Activated CD8-positive, alpha-beta T cell treated with anti-CD3 and anti-CD28 coated beads, Interleukin-2, amount 10 ng/mL, durations not matched to agents 7 days and 5 days (primary cell): Measurements from ENCODE around the gene NETO2. TPM values are rescaled to one million over a fixed set of nuclear protein-coding genes. Genes with fewer than 3 reads are reported as not detected.

Experiments
- ATAC-seq: fragments of 150-1000 bp; cut with Tn5 transposase; one replicate; pipeline ENCODE4 v1.10.0; 2021; ENCODE audit warnings: moderate library complexity
- CTCF ChIA-PET: fragments of 350-600 bp; sonication (Branson Sonifier 250); formaldehyde crosslinking; loops from one replicate; lab custom pipeline; 2021; ENCODE audit warnings: antibody characterized with exemption; lab: Charles Lee
- POLR2A ChIA-PET: fragments of 350-600 bp; sonication (Branson Sonifier 250); formaldehyde crosslinking; loops from one replicate; lab custom pipeline; 2021; ENCODE audit warnings: antibody characterized with exemption; lab: Charles Lee
- DNase-seq: peaks from one replicate; pipeline ENCODE4 v3.0.0-alpha.2; 2020
- H3K27ac Mint-ChIP-seq: one replicate; pipeline ENCODE4 v1.8.0; 2021; ENCODE audit warnings: mild to moderate bottlenecking, mixed read lengths
- H3K27me3 Mint-ChIP-seq: one replicate; pipeline ENCODE4 v1.8.0; 2021; ENCODE audit warnings: low read depth, mixed read lengths
- H3K36me3 Mint-ChIP-seq: one replicate; pipeline ENCODE4 v1.8.0; 2021; ENCODE audit warnings: low read depth, mixed read lengths
- H3K4me1 Mint-ChIP-seq: one replicate; pipeline ENCODE4 v1.8.0; 2021; ENCODE audit warnings: low read depth, mixed read lengths
- H3K4me3 Mint-ChIP-seq: one replicate; pipeline ENCODE4 v1.8.0; 2021; ENCODE audit warnings: mild to moderate bottlenecking, mixed read lengths
- H3K9me3 Mint-ChIP-seq: one replicate; pipeline ENCODE4 v1.8.0; 2022; ENCODE audit warnings: mixed read lengths; ENCODE audit not compliant: insufficient read depth
- total RNA-seq, 2 experiments: library from RNA; stranded (reverse); gene quantifications; one replicate each; pipeline ENCODE4 v1.2.3, GENCODE V29; 2021

Gene NETO2
- total RNA-seq, 2 experiments from 2014 or later, result 3.4 to 4.1 TPM

GRCh38 chr16:47082099-47082865 is 61.5 kb downstream of the NETO2 start:
- H3K9me3 Mint-ChIP-seq, result no peaks in the 10 kb centered on the region
- ChIA-PET POLR2A (no interaction called here), CTCF (interaction anchor here (0.8 to 2.1 kb wide), 2 partner anchors 16 to 45 kb away, joined by 3 to 6 read pairs; no protein-coding TSS in a partner anchor)
- no peak overlapping the region for H3K27ac Mint-ChIP-seq
- no peaks in the 10 kb centered on the region for H3K36me3 Mint-ChIP-seq
- no peaks in the 10 kb centered on the region for H3K4me1 Mint-ChIP-seq
- DNase-seq (no peak), ATAC-seq (no peak)
- H3K27me3 Mint-ChIP-seq, result no peaks in the 10 kb centered on the region
- no peak overlapping the region for H3K4me3 Mint-ChIP-seq

GRCh38 chr16:47081115-47081514 is 62.6 kb downstream of the NETO2 start:
- Mint-ChIP-seq H3K4me3 (no peak overlapping the region), H3K27ac (no peak overlapping the region), H3K4me1 (no peaks in the 10 kb centered on the region), H3K27me3 (no peaks in the 10 kb centered on the region), H3K9me3 (no peaks in the 10 kb centered on the region), H3K36me3 (no peaks in the 10 kb centered on the region)
- CTCF ChIA-PET, result interaction anchor here (0.8 to 2.1 kb wide), 2 partner anchors 15 to 43 kb away, joined by 3 to 6 read pairs; no protein-coding TSS in a partner anchor
- DNase-seq (no peak), ATAC-seq (no peak)
- POLR2A ChIA-PET, result no interaction called here

GRCh38 chr16:47079860-47080259 is 63.9 kb downstream of the NETO2 start:
- no peaks in the 10 kb centered on the region for H3K36me3 Mint-ChIP-seq
- no peak overlapping the region for H3K4me3 Mint-ChIP-seq
- H3K27ac Mint-ChIP-seq, result no peak overlapping the region
- H3K9me3 Mint-ChIP-seq, result no peaks in the 10 kb centered on the region
- H3K4me1 Mint-ChIP-seq, result no peaks in the 10 kb centered on the region
- ChIA-PET CTCF (no interaction called here), POLR2A (no interaction called here)
- ATAC-seq (no peak), DNase-seq (no peak)
- no peaks in the 10 kb centered on the region for H3K27me3 Mint-ChIP-seq

- H3K36me3 Mint-ChIP-seq, result no peaks in the 10 kb centered on the region
- CTCF ChIA-PET, result no interaction called here
- no peak for ATAC-seq
Observed at GRCh38 chr16:47073223-47074155, 70.3 kb downstream of the NETO2 start.

GRCh38 chr16:47072158-47072557 is 71.6 kb downstream of the NETO2 start:
- DNase-seq, result no peak
- Mint-ChIP-seq H3K9me3 (peaks cover 8% of the 10 kb centered on the region), H3K4me3 (no peak overlapping the region), H3K36me3 (no peaks in the 10 kb centered on the region), H3K27me3 (no peaks in the 10 kb centered on the region), H3K4me1 (peaks cover 6% of the 10 kb centered on the region), H3K27ac (no peak overlapping the region)
- no peak for ATAC-seq
- CTCF ChIA-PET, result no interaction called here
- POLR2A ChIA-PET, result no interaction called here

More at GRCh38 chr16:47073223-47074155, 70.3 kb downstream of the NETO2 start:
- POLR2A ChIA-PET, result no interaction called here
- no peak overlapping the region for H3K27ac Mint-ChIP-seq
- H3K4me3 Mint-ChIP-seq, result no peak overlapping the region
- DNase-seq, result no peak
- H3K9me3 Mint-ChIP-seq, result peaks cover 8% of the 10 kb centered on the region
- no peaks in the 10 kb centered on the region for H3K27me3 Mint-ChIP-seq
- H3K4me1 Mint-ChIP-seq, result peaks cover 6% of the 10 kb centered on the region

- H3K4me1 Mint-ChIP-seq, result peaks cover 6% of the 10 kb centered on the region
- ATAC-seq (no peak), DNase-seq (no peak)
- POLR2A ChIA-PET, result no interaction called here
- H3K27ac Mint-ChIP-seq, result no peak overlapping the region
- H3K9me3 Mint-ChIP-seq, result peaks cover 8% of the 10 kb centered on the region
- no peaks in the 10 kb centered on the region for H3K27me3 Mint-ChIP-seq
- CTCF ChIA-PET, result no interaction called here
- H3K36me3 Mint-ChIP-seq, result no peaks in the 10 kb centered on the region
- no peak overlapping the region for H3K4me3 Mint-ChIP-seq
Observed at GRCh38 chr16:47069841-47070584, 73.7 kb downstream of the NETO2 start.

GRCh38 chr16:47069313-47069712 is 74.4 kb downstream of the NETO2 start:
- DNase-seq (no peak), ATAC-seq (no peak)
- Mint-ChIP-seq H3K36me3 (no peaks in the 10 kb centered on the region), H3K4me1 (peaks cover 6% of the 10 kb centered on the region), H3K4me3 (no peak overlapping the region), H3K27me3 (no peaks in the 10 kb centered on the region), H3K27ac (peak overlapping the region; percentile 73), H3K9me3 (peaks cover 8% of the 10 kb centered on the region)
- ChIA-PET CTCF (no interaction called here), POLR2A (no interaction called here)

- peaks cover 6% of the 10 kb centered on the region for H3K4me1 Mint-ChIP-seq
- ATAC-seq (no peak), DNase-seq (no peak)
Observed at GRCh38 chr16:47067203-47067602, 76.5 kb downstream of the NETO2 start.

GRCh38 chr16:47065766-47066688 is 77.7 kb downstream of the NETO2 start:
- H3K27me3 Mint-ChIP-seq, result peaks cover 3% of the 10 kb centered on the region
- H3K4me3 Mint-ChIP-seq, result no peak overlapping the region
- CTCF ChIA-PET, result interaction anchor here (0.7 to 0.8 kb wide), 2 partner anchors 16 to 459 kb away, joined by 3 to 8 read pairs; no protein-coding TSS in a partner anchor

More at GRCh38 chr16:47067203-47067602, 76.5 kb downstream of the NETO2 start:
- ChIA-PET POLR2A (no interaction called here), CTCF (no interaction called here)
- H3K27ac Mint-ChIP-seq, result no peak overlapping the region
- H3K9me3 Mint-ChIP-seq, result peaks cover 8% of the 10 kb centered on the region
- no peak overlapping the region for H3K4me3 Mint-ChIP-seq
- no peaks in the 10 kb centered on the region for H3K36me3 Mint-ChIP-seq
- H3K27me3 Mint-ChIP-seq, result peaks cover 1% of the 10 kb centered on the region

GRCh38 chr16:47064775-47065174 is 79.0 kb downstream of the NETO2 start:
- CTCF ChIA-PET, result no interaction called here
- POLR2A ChIA-PET, result no interaction called here
- Mint-ChIP-seq H3K4me1 (peaks cover 6% of the 10 kb centered on the region), H3K9me3 (no peaks in the 10 kb centered on the region), H3K36me3 (no peaks in the 10 kb centered on the region), H3K4me3 (no peak overlapping the region), H3K27me3 (peaks cover 3% of the 10 kb centered on the region), H3K27ac (no peak overlapping the region)
- no peak for DNase-seq
- ATAC-seq, result no peak

More at GRCh38 chr16:47065766-47066688, 77.7 kb downstream of the NETO2 start:
- DNase-seq (no peak), ATAC-seq (no peak)
- POLR2A ChIA-PET, result no interaction called here
- peaks cover 6% of the 10 kb centered on the region for H3K4me1 Mint-ChIP-seq
- H3K36me3 Mint-ChIP-seq, result no peaks in the 10 kb centered on the region
- no peak overlapping the region for H3K27ac Mint-ChIP-seq
- H3K9me3 Mint-ChIP-seq, result no peaks in the 10 kb centered on the region
